C4-2B (cell line): ENCODE measurements around the gene HYAL1.

ENCODE experiments used
- H3K27ac ChIP-seq: fragments of 450-650 bp; 2 replicates; pipeline ENCODE4 v1.5.1; 2017
- CTCF ChIP-seq: fragments of 450-650 bp; conservative IDR thresholded peaks from 2 replicates; pipeline ENCODE4 v1.5.1; 2017; ENCODE audit warnings: mild to moderate bottlenecking
- ZFX ChIP-seq: fragments of 450-650 bp; IDR thresholded peaks from 2 replicates; pipeline ENCODE4 v1.6.1; 2017

The HYAL1 gene, protein sequence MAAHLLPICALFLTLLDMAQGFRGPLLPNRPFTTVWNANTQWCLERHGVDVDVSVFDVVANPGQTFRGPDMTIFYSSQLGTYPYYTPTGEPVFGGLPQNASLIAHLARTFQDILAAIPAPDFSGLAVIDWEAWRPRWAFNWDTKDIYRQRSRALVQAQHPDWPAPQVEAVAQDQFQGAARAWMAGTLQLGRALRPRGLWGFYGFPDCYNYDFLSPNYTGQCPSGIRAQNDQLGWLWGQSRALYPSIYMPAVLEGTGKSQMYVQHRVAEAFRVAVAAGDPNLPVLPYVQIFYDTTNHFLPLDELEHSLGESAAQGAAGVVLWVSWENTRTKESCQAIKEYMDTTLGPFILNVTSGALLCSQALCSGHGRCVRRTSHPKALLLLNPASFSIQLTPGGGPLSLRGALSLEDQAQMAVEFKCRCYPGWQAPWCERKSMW

DNA sequence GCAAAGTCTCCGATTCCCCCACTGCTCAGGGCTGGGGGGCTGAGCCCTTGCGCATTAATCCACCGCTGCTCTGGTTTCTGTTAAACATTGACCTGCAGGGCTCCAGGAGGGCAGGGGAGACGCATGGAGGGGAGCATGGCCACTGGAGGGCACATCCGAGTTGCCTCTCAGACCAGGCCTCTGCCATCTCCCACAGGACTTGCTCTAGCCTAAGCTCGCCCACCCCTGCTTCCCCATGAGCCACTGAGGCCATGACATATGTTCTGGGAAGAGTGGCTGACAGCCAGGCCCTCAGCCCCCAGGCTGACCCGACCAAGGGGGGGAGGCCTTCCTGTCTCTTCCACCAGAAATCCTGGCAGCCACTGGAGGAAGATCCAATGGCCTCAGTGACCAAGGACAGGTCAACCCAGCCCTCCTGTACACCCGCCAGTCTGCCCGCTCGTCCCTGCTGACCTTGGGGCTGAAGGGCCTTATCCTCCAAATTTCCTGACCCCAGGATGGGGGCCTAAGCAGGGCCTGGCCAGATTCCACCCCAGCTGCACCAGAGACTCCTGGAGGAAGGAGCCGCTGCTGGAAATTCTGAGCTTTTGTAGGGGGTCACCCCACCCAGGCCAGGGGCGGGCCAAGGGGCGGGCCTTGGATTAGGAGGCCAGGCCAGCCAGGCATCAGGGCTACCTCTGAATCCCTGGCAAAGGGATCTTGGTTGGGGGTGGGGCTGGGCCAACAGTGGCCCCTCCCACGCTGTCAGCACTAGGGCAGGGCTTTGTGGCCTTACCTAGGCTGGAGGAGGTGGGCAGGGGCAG lies at the start of gene HYAL1:
TSS of gene HYAL1 (minus strand) at position 562 of the 803 bp plus-strand sequence. CDS start 618 bp downstream, outside the sequence.
- H3K27ac ChIP-seq: peak within 1 kb of the TSS; percentile 17
- TF ChIP-seq CTCF: no peak
- TF ChIP-seq ZFX: no peak

- TF ChIP-seq ZFX (no peak), CTCF (no peak; the same call in 1 of the 2 replicates)
- no peak overlapping the region for H3K27ac ChIP-seq
These were observed 49.4 kb upstream of the HYAL1 start for GRCh38 chr3:50352781-50353180.

DNA sequence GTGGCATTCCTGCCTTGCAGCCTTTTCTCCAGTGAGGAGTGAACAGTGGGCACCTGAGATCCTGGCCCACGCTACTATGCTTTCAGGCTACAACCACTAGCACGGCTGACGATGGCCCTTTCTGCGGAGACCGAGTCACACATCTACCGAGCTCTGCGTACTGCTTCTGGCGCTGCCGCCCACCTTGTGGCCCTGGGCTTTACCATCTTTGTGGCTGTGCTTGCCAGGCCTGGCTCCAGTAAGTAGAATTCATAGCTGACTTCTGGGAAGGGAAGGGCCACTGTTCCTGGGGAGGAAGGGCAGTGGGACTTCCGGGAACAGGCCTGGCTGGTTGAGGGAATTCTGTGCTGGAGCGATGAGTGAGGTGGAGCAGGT lies 47.9 kb upstream of the HYAL1 start:
- TF ChIP-seq CTCF: no peak
- no peak for TF ChIP-seq ZFX

GRCh38 chr3:50350527-50351322 lies 47.4 kb upstream of the HYAL1 start, which contains the start of the genes CYB561D2 and NPRL2:
TSS of gene CYB561D2 (plus strand) at chr3:50350862. CDS start at chr3:50351434, 572 bp downstream.
TSS of gene NPRL2 (minus strand) at chr3:50350775. CDS start at chr3:50350652, 123 bp downstream.
- TF ChIP-seq ZFX (peak; percentile 62; the same call in 1 of the 2 replicates), CTCF (no peak)
- peak within 1 kb of the TSS; percentile 87 for H3K27ac ChIP-seq

More for the DNA sequence above, 47.9 kb upstream of the HYAL1 start:
- peak overlapping the region; percentile 87 for H3K27ac ChIP-seq

- H3K27ac ChIP-seq: peak overlapping the region; percentile 87
- TF ChIP-seq ZFX: no peak
- TF ChIP-seq CTCF: no peak
These were observed 46.8 kb upstream of the HYAL1 start for GRCh38 chr3:50350213-50350526.

DNA sequence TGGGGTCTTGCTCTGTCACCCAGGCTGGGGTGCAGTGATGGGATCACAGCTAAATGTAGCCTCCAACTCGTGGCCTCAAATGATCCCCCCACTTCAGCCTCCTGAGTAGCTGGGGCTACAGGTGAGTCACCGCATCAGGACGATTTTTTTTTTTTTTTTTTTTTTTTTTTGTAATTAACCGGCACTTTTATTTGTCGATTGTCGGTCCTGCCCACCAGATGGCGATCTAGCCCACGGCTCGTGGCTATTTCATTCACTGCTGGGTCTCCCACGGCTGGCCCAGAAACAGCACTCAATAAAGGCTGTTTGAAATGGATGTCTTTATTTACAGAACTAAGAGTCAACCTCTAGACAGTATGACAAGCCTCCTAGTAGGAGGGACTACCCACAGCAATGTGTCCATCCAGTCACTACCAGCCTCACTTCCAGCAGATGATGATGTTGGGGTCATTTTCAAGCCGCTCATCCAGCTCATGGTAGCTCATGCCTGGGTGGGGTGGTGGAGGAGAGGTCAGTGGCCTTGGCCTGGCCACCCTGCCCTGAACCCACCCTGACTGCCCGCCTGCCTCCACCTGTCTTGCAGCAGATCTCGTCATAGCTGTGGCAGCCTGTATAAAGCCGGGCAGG lies 43.9 kb upstream of the HYAL1 start:
- H3K27ac ChIP-seq: no peak overlapping the region
- peak; percentile 83 for TF ChIP-seq CTCF
- no peak for TF ChIP-seq ZFX
